ENCODE measurements around the gene TMEM125.
A peak's percentile ranks its signal among the peaks of the same experiment; 100 is the strongest.

TMEM125 gene

DNA sequence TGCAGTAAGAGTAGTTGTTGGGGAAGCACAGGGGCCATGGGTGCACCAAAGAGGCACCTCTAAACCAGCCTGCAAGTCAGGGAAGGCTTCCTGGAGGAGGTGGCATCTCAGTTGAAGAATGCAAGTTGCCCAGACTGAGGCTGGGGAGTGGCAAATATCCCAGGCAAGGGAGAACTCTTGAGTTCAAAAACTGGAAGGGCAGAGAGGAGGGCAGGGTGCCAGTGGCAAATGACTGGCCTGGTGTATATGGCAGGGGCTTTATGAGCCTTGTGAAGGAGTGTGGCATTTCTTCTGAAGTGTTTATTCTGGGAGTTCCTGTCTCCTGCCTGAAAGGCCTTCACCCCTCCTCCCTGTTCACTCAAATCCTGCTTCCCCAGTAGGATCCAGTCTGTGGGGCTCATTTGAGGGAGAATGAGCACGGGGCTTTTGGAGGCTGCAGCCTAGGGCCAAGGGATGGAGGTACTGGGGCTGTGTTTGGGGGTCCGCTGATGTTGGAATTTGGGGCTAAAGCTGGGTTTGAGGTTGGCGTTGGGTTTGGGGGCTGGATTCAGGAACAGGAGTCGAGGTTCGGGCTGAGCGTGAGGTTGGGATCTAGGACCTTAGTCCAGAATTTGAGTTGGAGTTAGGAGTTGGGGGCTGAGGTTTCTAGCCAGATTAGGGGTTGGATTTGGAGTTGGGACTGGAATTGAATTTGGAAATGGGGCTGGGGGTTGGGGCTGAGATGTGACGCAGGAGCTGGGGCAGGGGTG is at the start of gene TMEM125:
TSS of gene TMEM125 (plus strand) at position 357 of the 749 bp plus-strand sequence. CDS start 2,740 bp downstream, outside the sequence.
- DNase-seq (ENCODE audit: low read depth in 1 of 2, low spot score in 1 of 2), result peak in 1 of 2 experiments; percentile 62
- no peak for TF ChIP-seq JUND (IDR thresholded peaks at IDR 0.05; ENCODE audit: low read depth)
- in situ Hi-C loops (cut with HindIII; ENCODE audit: low pct_unique_long_range_greater_than_20kb, low sequenced_read_pairs), result no loop called here

DNA sequence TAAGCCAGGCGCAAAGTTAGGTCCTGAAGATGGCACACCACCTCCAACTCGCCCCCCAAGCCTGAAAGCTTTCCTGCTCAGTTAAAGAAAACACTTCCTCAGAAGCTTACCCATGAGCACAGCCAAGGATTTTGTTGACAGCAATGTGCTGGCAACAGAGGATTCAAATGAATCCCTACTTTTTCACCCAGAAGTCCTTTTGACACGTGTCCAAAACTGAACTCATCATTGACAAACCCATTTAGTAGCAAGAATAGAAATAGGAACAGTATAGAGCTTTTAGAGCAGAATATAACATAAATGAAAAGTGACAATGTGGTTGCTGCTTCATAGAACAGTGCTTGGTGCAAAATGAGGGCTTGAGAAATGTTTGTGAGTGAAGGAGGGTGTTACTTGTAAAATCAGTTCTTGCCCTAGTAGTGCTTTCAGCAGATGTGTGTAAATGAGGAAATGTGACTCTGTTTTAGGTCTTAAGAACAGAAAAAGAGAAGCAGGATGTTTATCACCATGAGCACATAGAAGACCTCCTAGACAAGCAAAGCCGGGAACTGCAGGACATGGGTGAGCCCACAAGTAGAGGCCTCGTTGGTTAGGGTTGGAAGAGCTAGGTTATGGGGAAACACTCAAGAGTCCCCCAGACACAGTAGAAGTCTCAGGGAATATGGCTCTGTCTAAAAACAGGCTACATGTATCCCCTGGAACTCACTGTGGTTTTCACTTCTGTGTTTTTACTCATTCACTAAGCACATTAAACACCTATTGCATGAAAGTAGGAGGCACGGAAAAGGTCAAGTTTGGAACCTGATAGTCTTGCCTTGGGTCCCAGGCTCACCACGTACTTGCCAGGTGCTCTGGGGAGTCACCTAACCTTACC is 48.6 kb upstream of the TMEM125 start:
- DNase-seq (ENCODE audit: low read depth in 1 of 2, low spot score in 1 of 2), result no peak
- no peak for TF ChIP-seq JUND (IDR thresholded peaks at IDR 0.05; ENCODE audit: low read depth)
- in situ Hi-C loops (cut with HindIII; ENCODE audit: low pct_unique_long_range_greater_than_20kb, low sequenced_read_pairs), result no loop called here

DNA sequence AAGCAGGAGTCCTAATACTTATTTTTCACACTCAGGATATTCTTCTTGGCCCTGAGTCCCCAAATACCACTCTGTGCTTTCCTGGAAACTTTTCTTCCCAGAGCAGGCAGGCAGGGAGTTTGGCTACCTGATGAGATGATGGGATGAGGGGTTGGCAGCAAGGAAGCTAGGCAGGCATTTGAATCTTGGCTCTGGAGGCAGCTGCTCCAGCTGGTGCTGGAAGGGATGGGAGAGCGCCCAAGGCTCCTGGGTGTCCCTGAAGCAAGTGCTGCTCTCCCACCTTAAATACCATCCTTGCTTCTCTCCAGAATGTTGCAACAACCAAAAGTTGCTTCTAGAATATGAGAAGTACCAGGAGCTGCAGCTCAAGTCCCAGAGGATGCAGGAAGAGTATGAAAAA is 48.0 kb upstream of the TMEM125 start:
- in situ Hi-C loops (cut with HindIII; ENCODE audit: low pct_unique_long_range_greater_than_20kb, low sequenced_read_pairs), result no loop called here
- no peak for DNase-seq (ENCODE audit: low read depth in 1 of 2, low spot score in 1 of 2)
- TF ChIP-seq JUND (IDR thresholded peaks at IDR 0.05; ENCODE audit: low read depth), result no peak

DNA sequence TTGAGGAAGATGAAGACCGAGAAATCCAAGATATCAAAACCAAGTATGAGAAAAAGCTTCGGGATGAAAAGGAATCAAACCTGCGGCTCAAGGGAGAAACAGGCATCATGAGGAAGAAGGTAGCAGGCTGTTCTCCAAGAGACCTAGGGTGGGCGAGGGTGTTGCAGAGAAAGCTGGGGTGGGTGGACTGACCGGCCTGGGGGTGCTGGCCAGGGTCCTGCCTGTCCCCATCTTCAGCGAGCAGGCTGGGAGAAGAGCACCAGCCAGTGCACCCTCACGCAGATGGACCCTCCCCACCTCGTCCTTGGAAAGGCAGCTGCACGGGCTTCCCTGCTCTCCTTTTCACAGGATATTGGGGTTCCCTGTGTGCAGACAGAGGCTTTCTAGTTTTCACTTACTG is 46.9 kb upstream of the TMEM125 start:
- in situ Hi-C loops (cut with HindIII; ENCODE audit: low pct_unique_long_range_greater_than_20kb, low sequenced_read_pairs), result no loop called here
- TF ChIP-seq JUND (IDR thresholded peaks at IDR 0.05; ENCODE audit: low read depth), result no peak
- no peak for DNase-seq (ENCODE audit: low read depth in 1 of 2, low spot score in 1 of 2)

DNA sequence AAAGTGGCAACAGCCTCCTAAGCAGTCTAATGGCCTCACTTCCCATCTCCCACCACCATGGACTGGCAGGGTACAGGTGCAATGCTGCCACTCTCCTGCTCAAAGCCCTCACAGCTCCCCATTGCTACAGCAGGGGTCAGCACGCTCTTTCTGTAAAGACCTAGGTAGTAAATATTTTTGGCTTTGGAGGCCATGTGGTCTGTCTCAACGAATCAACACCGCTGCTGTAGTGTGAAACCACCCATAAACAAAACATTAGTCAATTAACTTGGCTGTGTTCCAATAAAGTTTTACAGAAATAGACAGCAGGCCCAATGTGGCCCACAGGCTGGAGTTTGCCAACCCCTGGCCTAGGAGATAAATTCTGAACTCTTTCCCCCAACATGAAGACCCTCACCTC is 44.6 kb upstream of the TMEM125 start:
- peak in 1 of 2 experiments; percentile 18 for DNase-seq (ENCODE audit: low read depth in 1 of 2, low spot score in 1 of 2)
- no peak for TF ChIP-seq JUND (IDR thresholded peaks at IDR 0.05; ENCODE audit: low read depth)
- in situ Hi-C loops (cut with HindIII; ENCODE audit: low pct_unique_long_range_greater_than_20kb, low sequenced_read_pairs), result no loop called here

DNA sequence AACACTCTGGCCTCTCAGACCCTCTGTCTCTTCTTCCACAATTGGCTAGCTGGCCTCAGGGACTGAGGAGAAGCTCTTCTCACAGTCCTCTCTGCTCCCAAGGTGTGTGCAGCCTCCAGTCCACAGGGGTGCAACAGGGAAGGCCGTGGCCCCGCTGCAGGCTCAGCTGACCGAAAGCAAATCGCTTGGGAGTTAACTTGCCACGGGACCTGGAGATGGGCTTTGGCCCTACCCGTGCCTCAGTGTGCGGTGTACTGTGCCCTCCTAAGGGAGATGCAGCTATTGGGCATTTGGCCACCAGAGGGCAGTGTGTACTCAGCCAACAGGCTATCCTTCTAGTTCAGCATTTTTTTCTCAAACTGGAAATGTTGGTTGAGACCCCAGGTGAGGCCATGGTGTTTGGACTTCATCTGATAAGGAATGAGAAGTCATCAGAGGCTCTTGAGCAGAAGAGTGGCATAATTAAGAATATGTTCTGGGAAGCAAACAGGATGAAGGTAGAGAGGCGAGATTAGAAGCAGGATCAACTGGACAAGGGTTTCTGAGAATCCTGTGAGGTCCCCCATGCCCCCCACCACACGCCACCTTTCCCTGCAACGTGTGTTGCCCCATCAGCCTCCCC is 42.5 kb upstream of the TMEM125 start:
- no peak for TF ChIP-seq JUND (IDR thresholded peaks at IDR 0.05; ENCODE audit: low read depth)
- DNase-seq (ENCODE audit: low read depth in 1 of 2, low spot score in 1 of 2), result peak; percentile 35 to 69
- in situ Hi-C loops (cut with HindIII; ENCODE audit: low pct_unique_long_range_greater_than_20kb, low sequenced_read_pairs), result no loop called here

DNA sequence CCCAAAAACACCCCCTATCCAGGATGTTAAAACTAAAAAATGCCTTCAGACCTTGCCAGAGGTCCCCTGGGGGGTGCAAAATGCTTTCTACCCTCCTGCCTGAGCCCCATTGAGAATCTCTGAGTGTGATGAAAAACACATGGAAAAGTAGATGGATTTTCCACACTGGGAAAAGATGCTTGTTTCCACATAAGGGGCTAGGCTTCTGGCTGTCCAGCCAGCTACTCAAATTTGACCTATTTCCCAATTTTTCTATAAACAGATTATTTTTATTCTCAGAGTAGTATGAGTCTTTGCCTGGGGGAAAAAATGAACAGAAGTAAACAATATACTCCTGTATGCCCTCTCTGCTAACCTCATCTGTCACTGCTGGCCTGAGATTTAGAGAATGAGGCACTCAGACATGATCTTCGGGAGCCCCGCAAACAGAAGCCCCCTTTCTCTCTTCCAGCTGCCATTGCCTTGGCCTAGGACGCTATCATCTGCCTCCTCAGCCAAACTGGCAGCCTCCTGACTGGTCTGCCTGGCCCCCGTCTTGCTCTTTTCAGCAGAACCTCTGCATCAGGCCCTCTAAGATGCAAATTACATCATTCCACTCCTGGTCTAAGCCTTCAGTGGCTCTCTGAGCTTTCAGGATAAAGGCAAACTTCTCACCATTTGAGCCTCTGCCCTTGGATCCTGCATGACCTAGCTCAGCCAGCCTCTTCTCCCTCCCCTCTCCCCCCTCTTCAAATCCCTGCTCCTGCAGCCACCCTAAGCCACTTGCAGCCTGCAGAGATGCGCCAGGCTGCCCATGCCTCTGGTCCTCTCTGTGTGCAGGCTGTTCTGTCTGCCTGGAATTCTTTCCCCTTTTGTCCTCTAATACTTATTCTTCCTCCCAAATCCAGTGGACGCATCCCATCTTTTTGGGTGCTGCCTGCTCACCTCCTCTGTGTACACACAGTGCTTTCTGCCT is 39.7 kb upstream of the TMEM125 start:
- no peak for TF ChIP-seq JUND (IDR thresholded peaks at IDR 0.05; ENCODE audit: low read depth)
- no peak for DNase-seq (ENCODE audit: low read depth in 1 of 2, low spot score in 1 of 2)
- in situ Hi-C loops (cut with HindIII; ENCODE audit: low pct_unique_long_range_greater_than_20kb, low sequenced_read_pairs), result no loop called here

DNA sequence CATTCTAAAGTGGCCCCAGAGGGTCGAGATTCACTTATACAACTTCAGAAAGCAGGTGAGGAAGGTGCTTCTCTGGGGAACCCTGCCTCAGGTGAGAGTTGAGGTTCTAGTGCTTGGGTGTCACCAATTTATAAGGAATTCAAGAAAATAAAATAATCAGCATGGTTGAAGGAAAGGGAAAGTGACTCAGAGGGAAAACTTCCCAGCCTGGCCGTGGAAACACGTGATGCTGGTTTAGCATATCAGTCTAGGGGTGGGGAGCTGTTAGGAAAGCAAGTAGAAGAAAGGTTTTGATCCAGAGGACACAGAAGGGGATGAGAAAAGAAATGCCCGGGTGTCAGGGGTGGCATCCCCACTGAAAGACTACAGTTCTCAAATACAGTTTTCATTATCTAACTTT is 37.7 kb upstream of the TMEM125 start:
- in situ Hi-C loops (cut with HindIII; ENCODE audit: low pct_unique_long_range_greater_than_20kb, low sequenced_read_pairs), result no loop called here

DNA sequence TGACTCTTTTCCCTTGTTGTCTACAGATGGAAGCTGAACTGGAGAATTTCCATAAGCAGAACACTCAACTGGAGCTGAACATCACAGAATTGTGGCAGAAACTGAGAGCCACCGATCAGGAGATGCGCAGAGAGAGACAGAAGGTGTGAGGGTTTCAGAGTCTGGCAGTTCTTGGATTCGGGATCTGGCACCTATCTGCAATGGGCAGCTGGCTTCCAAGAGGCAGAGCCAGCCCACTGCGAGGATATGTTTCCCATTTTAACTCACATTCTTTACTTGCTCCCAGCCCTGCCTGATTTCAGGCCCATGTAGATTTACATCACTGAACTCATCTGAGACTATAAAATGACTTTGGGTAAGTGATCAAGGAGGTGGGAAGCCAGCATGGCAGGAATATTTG is 37.3 kb upstream of the TMEM125 start:
- no peak for TF ChIP-seq JUND (IDR thresholded peaks at IDR 0.05; ENCODE audit: low read depth)
- in situ Hi-C loops (cut with HindIII; ENCODE audit: low pct_unique_long_range_greater_than_20kb, low sequenced_read_pairs), result no loop called here
- no peak for DNase-seq (ENCODE audit: low read depth in 1 of 2, low spot score in 1 of 2)

More for the DNA sequence above, 37.7 kb upstream of the TMEM125 start:
- DNase-seq (ENCODE audit: low read depth in 1 of 2, low spot score in 1 of 2), result no peak
- no peak for TF ChIP-seq JUND (IDR thresholded peaks at IDR 0.05; ENCODE audit: low read depth)

DNA sequence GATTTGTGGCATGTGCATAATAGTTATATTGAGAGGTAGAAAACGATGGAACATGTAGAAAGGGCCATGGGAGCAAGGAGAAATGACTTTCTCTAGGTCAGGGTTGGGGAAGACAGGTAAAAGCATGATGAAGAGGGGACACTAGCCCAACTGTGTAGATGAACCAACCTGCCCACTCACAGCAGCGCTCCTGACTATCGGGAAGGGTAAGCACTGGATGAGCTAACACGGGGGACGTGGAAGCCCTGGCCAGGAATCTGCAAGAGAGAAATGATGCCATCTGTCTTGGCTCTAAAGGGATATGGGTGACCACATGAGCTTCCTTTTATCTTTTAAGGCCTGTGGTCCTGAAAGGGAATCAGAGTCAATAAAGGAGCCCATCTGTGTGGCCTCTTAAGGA is 36.2 kb upstream of the TMEM125 start:
- in situ Hi-C loops (cut with HindIII; ENCODE audit: low pct_unique_long_range_greater_than_20kb, low sequenced_read_pairs), result no loop called here
- no peak for TF ChIP-seq JUND (IDR thresholded peaks at IDR 0.05; ENCODE audit: low read depth)
- DNase-seq (ENCODE audit: low read depth in 1 of 2, low spot score in 1 of 2), result no peak

DNA sequence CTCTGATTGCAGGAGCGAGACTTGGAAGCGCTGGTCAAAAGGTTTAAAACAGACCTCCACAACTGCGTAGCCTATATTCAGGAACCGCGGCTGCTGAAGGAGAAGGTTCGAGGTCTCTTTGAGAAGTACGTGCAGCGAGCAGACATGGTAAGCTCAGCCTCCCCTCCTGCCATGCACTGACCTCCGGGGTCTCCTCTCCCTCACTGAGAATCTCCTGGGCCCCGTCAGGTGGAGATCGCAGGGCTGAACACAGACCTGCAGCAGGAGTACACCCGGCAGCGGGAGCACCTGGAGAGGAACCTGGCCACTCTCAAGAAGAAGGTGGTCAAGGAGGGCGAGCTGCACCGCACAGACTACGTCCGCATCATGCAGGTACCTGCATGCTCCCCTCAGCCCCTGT is 35.5 kb upstream of the TMEM125 start:
- in situ Hi-C loops (cut with HindIII; ENCODE audit: low pct_unique_long_range_greater_than_20kb, low sequenced_read_pairs), result no loop called here
- DNase-seq (ENCODE audit: low read depth in 1 of 2, low spot score in 1 of 2), result no peak
- no peak for TF ChIP-seq JUND (IDR thresholded peaks at IDR 0.05; ENCODE audit: low read depth)

DNA sequence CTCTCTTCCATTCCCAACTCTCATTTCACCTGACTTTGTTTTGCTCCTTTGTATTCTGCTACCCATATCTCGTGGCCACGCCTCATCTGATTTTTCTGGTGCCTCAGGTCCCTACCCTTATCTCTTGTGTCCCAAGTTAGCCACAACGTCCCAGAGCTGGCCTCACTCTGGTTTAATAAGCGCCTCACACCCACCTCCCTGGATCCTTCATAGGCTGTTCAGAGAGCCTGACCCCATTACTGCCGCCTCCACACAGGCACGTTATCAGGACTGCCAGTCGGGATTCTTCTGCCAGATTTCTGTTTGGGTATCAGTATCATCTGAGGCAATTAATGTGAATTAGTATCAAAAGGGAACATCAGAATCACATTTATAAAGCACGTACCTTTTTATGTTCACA is 34.7 kb upstream of the TMEM125 start:
- in situ Hi-C loops (cut with HindIII; ENCODE audit: low pct_unique_long_range_greater_than_20kb, low sequenced_read_pairs), result no loop called here
- no peak for TF ChIP-seq JUND (IDR thresholded peaks at IDR 0.05; ENCODE audit: low read depth)
- no peak for DNase-seq (ENCODE audit: low read depth in 1 of 2, low spot score in 1 of 2)
